Kidney epithelial cell (primary cell): ENCODE measurements around the gene TIAM2. TPM values are rescaled to one million over a fixed set of nuclear protein-coding genes. Genes with fewer than 3 reads are reported as not detected.
A peak's percentile ranks its signal among the peaks of the same experiment; 100 is the strongest.

ENCODE experiments used
- DNase-seq: peaks from one replicate; pipeline ENCODE4 v3.0.0-alpha.2; 2010; ENCODE audit warnings: low read depth
- H3K27me3 ChIP-seq: 2 replicates; pipeline ENCODE4 v1.6.0; 2011; ENCODE audit warnings: low read length; ENCODE audit not compliant: control insufficient read depth, insufficient read depth
- H3K36me3 ChIP-seq: 2 replicates; pipeline ENCODE4 v1.5.1; 2011; ENCODE audit warnings: low read length; ENCODE audit not compliant: control insufficient read depth, insufficient read depth
- H3K4me3 ChIP-seq: 2 replicates; pipeline ENCODE4 v1.5.1; 2011; ENCODE audit warnings: low read depth, mild to moderate bottlenecking, control low read depth, low read length
- total RNA-seq: library from RNA; depleted of rRNA; stranded (reverse); fragments of >200 nt; gene quantifications from 2 replicates; pipeline ENCODE4 v1.2.3, GENCODE V29; 2015
- TF ChIP-seq, protein P1 (sequence below): IDR thresholded peaks from 2 replicates; pipeline ENCODE4 v1.5.1; 2011; ENCODE audit warnings: mild to moderate bottlenecking, moderate library complexity, low read length, control low read depth, inconsistent platforms; ENCODE audit not compliant: insufficient read depth, poor library complexity, severe bottlenecking

Gene TIAM2
- total RNA-seq, 1 donor from 2014 or later = 21.3 TPM

GRCh38 chr6:155246825-155247224, 251.7 kb downstream of the TIAM2 start:
- TF ChIP-seq, protein P1, sequence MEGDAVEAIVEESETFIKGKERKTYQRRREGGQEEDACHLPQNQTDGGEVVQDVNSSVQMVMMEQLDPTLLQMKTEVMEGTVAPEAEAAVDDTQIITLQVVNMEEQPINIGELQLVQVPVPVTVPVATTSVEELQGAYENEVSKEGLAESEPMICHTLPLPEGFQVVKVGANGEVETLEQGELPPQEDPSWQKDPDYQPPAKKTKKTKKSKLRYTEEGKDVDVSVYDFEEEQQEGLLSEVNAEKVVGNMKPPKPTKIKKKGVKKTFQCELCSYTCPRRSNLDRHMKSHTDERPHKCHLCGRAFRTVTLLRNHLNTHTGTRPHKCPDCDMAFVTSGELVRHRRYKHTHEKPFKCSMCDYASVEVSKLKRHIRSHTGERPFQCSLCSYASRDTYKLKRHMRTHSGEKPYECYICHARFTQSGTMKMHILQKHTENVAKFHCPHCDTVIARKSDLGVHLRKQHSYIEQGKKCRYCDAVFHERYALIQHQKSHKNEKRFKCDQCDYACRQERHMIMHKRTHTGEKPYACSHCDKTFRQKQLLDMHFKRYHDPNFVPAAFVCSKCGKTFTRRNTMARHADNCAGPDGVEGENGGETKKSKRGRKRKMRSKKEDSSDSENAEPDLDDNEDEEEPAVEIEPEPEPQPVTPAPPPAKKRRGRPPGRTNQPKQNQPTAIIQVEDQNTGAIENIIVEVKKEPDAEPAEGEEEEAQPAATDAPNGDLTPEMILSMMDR = no peak
- no peaks in the 10 kb centered on the region for H3K36me3 ChIP-seq
- no peak overlapping the region for H3K4me3 ChIP-seq
- no peaks in the 10 kb centered on the region for H3K27me3 ChIP-seq
- no peak for DNase-seq

DNA sequence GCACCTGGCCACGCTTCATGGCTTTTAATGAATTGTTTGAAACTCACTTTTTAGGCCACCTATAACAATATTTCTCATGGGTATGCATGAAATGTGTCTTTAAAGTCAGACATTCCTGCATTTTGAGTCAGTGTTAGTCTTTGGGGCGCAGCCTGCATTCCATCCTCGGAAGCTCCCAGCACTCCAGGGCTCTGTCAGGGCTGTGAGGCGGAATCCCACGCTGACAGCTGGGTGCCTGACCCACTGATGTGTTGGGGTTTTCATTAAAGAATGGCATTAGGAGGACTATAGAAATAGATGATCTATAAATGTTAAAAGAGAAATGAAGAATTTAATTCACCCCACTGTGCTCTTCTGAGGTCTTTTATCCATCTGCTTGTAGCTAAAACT, 252.5 kb downstream of the TIAM2 start:
- TF ChIP-seq, protein P1 = no peak
- Histone ChIP-seq H3K4me3 (no peak overlapping the region), H3K27me3 (no peaks in the 10 kb centered on the region), H3K36me3 (no peaks in the 10 kb centered on the region)
- DNase-seq = no peak

- no peaks in the 10 kb centered on the region for H3K36me3 ChIP-seq
- TF ChIP-seq, protein P1 = peak; percentile 75
- no peak for DNase-seq
- no peak overlapping the region for H3K4me3 ChIP-seq
- H3K27me3 ChIP-seq = no peaks in the 10 kb centered on the region
These were observed 253.2 kb downstream of the TIAM2 start for GRCh38 chr6:155248008-155249001.

GRCh38 chr6:155250701-155251381, 255.7 kb downstream of the TIAM2 start:
- TF ChIP-seq, protein P1 = no peak
- no peaks in the 10 kb centered on the region for H3K36me3 ChIP-seq
- H3K4me3 ChIP-seq = no peak overlapping the region
- no peaks in the 10 kb centered on the region for H3K27me3 ChIP-seq
- no peak for DNase-seq

DNA sequence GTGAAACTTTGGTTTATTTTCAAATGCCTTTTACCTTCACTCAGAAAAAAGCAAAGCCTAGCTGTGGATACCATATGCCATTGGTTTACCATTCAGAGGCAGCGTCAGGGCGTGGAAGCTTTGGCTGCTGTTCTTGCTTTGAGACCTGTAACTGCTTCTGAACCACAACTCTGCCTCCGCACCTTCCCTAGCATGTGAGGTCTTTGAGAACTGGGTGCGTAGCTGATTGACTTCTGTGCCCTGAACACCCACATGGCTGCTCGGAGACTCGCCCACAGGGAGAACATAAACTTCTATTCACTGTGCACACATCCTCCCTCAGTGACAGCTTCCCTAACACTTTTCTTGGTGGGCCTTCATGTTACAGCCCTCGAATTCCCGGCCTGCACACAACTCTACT, 257.5 kb downstream of the TIAM2 start:
- TF ChIP-seq, protein P1 = no peak
- DNase-seq = no peak
- Histone ChIP-seq H3K36me3 (no peaks in the 10 kb centered on the region), H3K27me3 (no peaks in the 10 kb centered on the region), H3K4me3 (no peak overlapping the region)
